ENCODE results near the gene MUC15. TPM values are rescaled to one million over a fixed set of nuclear protein-coding genes. Genes with fewer than 3 reads are reported as not detected.
"Not testable (repeated sequence)": the region's sequence is repeated elsewhere in the genome, so short reads cannot be mapped to it uniquely, and the experiment has no call there.

MUC15 gene
- total and polyA plus RNA-seq, 9 donors = 0.25 to 4.5 (median 0.53) TPM; not detected in 5

GRCh38 chr11:26599425-26599824 is 27.4 kb upstream of the MUC15 start:
- no peak for TF ChIP-seq POLR2A (IDR thresholded peaks at IDR 0.05)
- TF ChIP-seq CTCF (IDR thresholded peaks at IDR 0.05) = no peak
- TF ChIP-seq EP300 (IDR thresholded peaks at IDR 0.05) = no peak
- DNase-seq = no peak
- Histone ChIP-seq H3K36me3 (no peaks in the 10 kb centered on the region), H3K27me3 (no peaks in the 10 kb centered on the region), H3K9me3 (no peaks in the 10 kb centered on the region), H3K4me3 (no peak overlapping the region), H3K4me1 (ENCODE audit: insufficient read depth) (no peaks in the 10 kb centered on the region), H3K27ac (no peak overlapping the region)
- intact Hi-C loops (cut with DNase I) = no loop called here
- WGBS, 3 donors = 73 to 81% (median 75%) methylated on average over 2 of the region's 2 CpGs

- Histone ChIP-seq H3K4me3 (no peak overlapping the region), H3K4me1 (ENCODE audit: insufficient read depth) (no peaks in the 10 kb centered on the region), H3K27me3 (no peaks in the 10 kb centered on the region), H3K9me3 (no peaks in the 10 kb centered on the region), H3K36me3 (no peaks in the 10 kb centered on the region), H3K27ac (no peak overlapping the region)
- 74 to 86% (median 78%) methylated on average over 2 of the region's 2 CpGs for WGBS, 3 donors
- intact Hi-C loops (cut with DNase I) = no loop called here
- no peak for DNase-seq
- no peak for TF ChIP-seq EP300 (IDR thresholded peaks at IDR 0.05)
- no peak for TF ChIP-seq POLR2A (IDR thresholded peaks at IDR 0.05)
- no peak for TF ChIP-seq CTCF (IDR thresholded peaks at IDR 0.05)
These were observed 25.8 kb upstream of the MUC15 start for GRCh38 chr11:26597899-26598298.

- intact Hi-C loops (cut with DNase I); H3K27ac ChIP-seq; H3K4me1 ChIP-seq (ENCODE audit: insufficient read depth); H3K36me3 ChIP-seq; H3K27me3 ChIP-seq; DNase-seq; H3K9me3 ChIP-seq; H3K4me3 ChIP-seq: not testable (repeated sequence)
- 93 to 96% (median 95%) methylated on average over 20 of the region's 20 CpGs for WGBS, 3 donors
These were observed 25.1 kb upstream of the MUC15 start for GRCh38 chr11:26597049-26597689.

GRCh38 chr11:26595207-26595865 is 23.3 kb upstream of the MUC15 start:
- H3K4me1 ChIP-seq (ENCODE audit: insufficient read depth); H3K9me3 ChIP-seq; intact Hi-C loops (cut with DNase I); H3K27me3 ChIP-seq; DNase-seq; H3K27ac ChIP-seq; H3K36me3 ChIP-seq; H3K4me3 ChIP-seq: not testable (repeated sequence)
- 50 to 69% (median 62%) methylated on average over 7 of the region's 7 CpGs for WGBS, 3 donors

GRCh38 chr11:26593691-26594090 is 21.6 kb upstream of the MUC15 start:
- H3K9me3 ChIP-seq = no peaks in the 10 kb centered on the region
- no peaks in the 10 kb centered on the region for H3K4me1 ChIP-seq (ENCODE audit: insufficient read depth)
- no peak for DNase-seq
- intact Hi-C loops (cut with DNase I) = no loop called here
- H3K27me3 ChIP-seq = no peaks in the 10 kb centered on the region
- no peak for TF ChIP-seq EP300 (IDR thresholded peaks at IDR 0.05)
- no peak for TF ChIP-seq POLR2A (IDR thresholded peaks at IDR 0.05)
- TF ChIP-seq CTCF (IDR thresholded peaks at IDR 0.05) = no peak
- no peak overlapping the region for H3K27ac ChIP-seq
- H3K36me3 ChIP-seq = no peaks in the 10 kb centered on the region
- H3K4me3 ChIP-seq = no peak overlapping the region
- WGBS, 3 donors = 70 to 87% (median 86%) methylated on average over 11 of the region's 11 CpGs

Measured in ovary (tissue), 9 donors.